Esophagus squamous epithelium (tissue), 4 donors: ENCODE results near the gene SCN1A.

Source experiments
- POLR2A ChIP-seq, 4 donors: fragments of 450-650 bp; IDR thresholded peaks; one replicate each; pipeline ENCODE4 v1.6.1; 2017; ENCODE audit warnings: antibody characterized with exemption in 4 of 4, mild to moderate bottlenecking in 4 of 4, moderate library complexity in 3 of 4
- TF ChIP-seq, protein P1 (sequence below), 6 experiments: fragments of 450-650 bp in 4 of 6; fragments of 200-600 bp in 2 of 6; sonication (generic) in 2 of 6; IDR thresholded peaks; one replicate each; pipeline ENCODE4 v1.5.1; 2016 to 2019; ENCODE audit warnings: antibody characterized with exemption in 6 of 6, mild to moderate bottlenecking in 4 of 6, moderate library complexity in 4 of 6

DNA sequence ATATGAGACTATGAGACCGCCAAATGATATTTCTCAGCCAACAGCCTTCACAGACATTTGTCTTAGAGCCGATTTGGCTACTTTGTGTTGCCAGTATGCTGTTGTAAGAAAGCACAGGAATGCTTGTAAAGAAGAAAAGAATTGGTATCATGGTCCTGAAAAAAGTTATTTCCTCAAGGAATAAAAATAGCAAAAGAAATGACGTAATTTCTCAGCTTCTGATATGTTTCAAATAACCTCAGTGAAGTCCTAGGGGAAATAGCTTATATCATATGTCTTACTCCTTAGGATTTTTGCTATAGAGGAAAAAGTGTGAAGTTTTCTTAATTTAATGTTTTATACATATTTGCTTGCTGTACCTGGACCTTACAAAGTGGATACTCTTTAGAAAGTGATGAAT, 23.0 kb downstream of the SCN1A start:
- TF ChIP-seq, protein P1, sequence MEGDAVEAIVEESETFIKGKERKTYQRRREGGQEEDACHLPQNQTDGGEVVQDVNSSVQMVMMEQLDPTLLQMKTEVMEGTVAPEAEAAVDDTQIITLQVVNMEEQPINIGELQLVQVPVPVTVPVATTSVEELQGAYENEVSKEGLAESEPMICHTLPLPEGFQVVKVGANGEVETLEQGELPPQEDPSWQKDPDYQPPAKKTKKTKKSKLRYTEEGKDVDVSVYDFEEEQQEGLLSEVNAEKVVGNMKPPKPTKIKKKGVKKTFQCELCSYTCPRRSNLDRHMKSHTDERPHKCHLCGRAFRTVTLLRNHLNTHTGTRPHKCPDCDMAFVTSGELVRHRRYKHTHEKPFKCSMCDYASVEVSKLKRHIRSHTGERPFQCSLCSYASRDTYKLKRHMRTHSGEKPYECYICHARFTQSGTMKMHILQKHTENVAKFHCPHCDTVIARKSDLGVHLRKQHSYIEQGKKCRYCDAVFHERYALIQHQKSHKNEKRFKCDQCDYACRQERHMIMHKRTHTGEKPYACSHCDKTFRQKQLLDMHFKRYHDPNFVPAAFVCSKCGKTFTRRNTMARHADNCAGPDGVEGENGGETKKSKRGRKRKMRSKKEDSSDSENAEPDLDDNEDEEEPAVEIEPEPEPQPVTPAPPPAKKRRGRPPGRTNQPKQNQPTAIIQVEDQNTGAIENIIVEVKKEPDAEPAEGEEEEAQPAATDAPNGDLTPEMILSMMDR (IDR thresholded peaks at IDR 0.05), result no peak
- TF ChIP-seq POLR2A (IDR thresholded peaks at IDR 0.05), result no peak
